Hepatic stellate cell (primary cell): ENCODE results near the gene CALM3.

Source experiments
- DNase-seq: peaks from one replicate; pipeline ENCODE4 v3.0.0; 2011; ENCODE audit warnings: low spot score

The CALM3 gene

GRCh38 chr19:46637224-46637623, 36.1 kb downstream of the CALM3 start:
- no peak for DNase-seq

GRCh38 chr19:46639358-46640182, 38.4 kb downstream of the CALM3 start:
- peak; percentile 83 for DNase-seq

- DNase-seq, result no peak
Measured at GRCh38 chr19:46640656-46641055, 39.5 kb downstream of the CALM3 start.

- no peak for DNase-seq
Measured at GRCh38 chr19:46644720-46645119, 43.6 kb downstream of the CALM3 start.

- DNase-seq, result no peak
Measured at GRCh38 chr19:46646402-46646801, 45.3 kb downstream of the CALM3 start.

- no peak for DNase-seq
Measured at GRCh38 chr19:46648060-46648960, 47.2 kb downstream of the CALM3 start.

GRCh38 chr19:46648961-46649960, 48.1 kb downstream of the CALM3 start:
- no peak for DNase-seq

GRCh38 chr19:46650445-46650844, 49.3 kb downstream of the CALM3 start:
- DNase-seq, result no peak

- no peak for DNase-seq
Measured at GRCh38 chr19:46654621-46655152, 53.6 kb downstream of the CALM3 start.

GRCh38 chr19:46656541-46656940, 55.4 kb downstream of the CALM3 start:
- no peak for DNase-seq

GRCh38 chr19:46659151-46660007, 58.2 kb downstream of the CALM3 start:
- peak; percentile 77 for DNase-seq

GRCh38 chr19:46660008-46660517, 58.9 kb downstream of the CALM3 start:
- peak; percentile 51 for DNase-seq
